H9 (cell line): ENCODE results near the gene MSL1. TPM values are rescaled to one million over a fixed set of nuclear protein-coding genes. Genes with fewer than 3 reads are reported as not detected.

Experiments used
- DNase-seq: peaks from one replicate; pipeline ENCODE4 v3.0.0-alpha.2; 2017
- H2AFZ ChIP-seq: one replicate; pipeline ENCODE4 v1.6.1; 2013; ENCODE audit warnings: mild to moderate bottlenecking, low read length, control low read depth, moderate library complexity
- H2AK5ac ChIP-seq: 2 replicates; pipeline ENCODE4 v1.6.1; 2013; ENCODE audit warnings: low read length, control low read depth, mixed read lengths; ENCODE audit not compliant: insufficient read length
- H2BK120ac ChIP-seq: one replicate; pipeline ENCODE4 v1.6.1; 2013; ENCODE audit warnings: low read depth, mild to moderate bottlenecking, low read length, control low read depth, inconsistent platforms; ENCODE audit not compliant: poor library complexity, severe bottlenecking
- H2BK12ac ChIP-seq: 2 replicates; pipeline ENCODE4 v1.6.1; 2013; ENCODE audit warnings: low read length, control low read depth, mixed read lengths, low read depth; ENCODE audit not compliant: insufficient read length
- H2BK15ac ChIP-seq: 2 replicates; pipeline ENCODE4 v1.6.1; 2013; ENCODE audit warnings: low read depth, low read length, control low read depth
- H2BK20ac ChIP-seq: one replicate; pipeline ENCODE4 v1.6.1; 2013; ENCODE audit warnings: low read depth, mild to moderate bottlenecking, low read length, control low read depth, inconsistent platforms; ENCODE audit not compliant: poor library complexity, severe bottlenecking
- H2BK5ac ChIP-seq: 2 replicates; pipeline ENCODE4 v1.6.1; 2013; ENCODE audit warnings: low read length, control low read depth, mixed read lengths; ENCODE audit not compliant: insufficient read length
- H3K14ac ChIP-seq: 2 replicates; pipeline ENCODE4 v1.6.1; 2013; ENCODE audit warnings: low read length, control low read depth; ENCODE audit not compliant: insufficient read depth
- H3K18ac ChIP-seq: 2 replicates; pipeline ENCODE4 v1.6.1; 2013; ENCODE audit warnings: low read depth, mild to moderate bottlenecking, mixed read lengths, low read length, control low read depth; ENCODE audit not compliant: insufficient read length
- H3K23ac ChIP-seq: 2 replicates; pipeline ENCODE4 v1.6.1; 2013; ENCODE audit warnings: low read length, control low read depth, mixed read lengths, low read depth; ENCODE audit not compliant: insufficient read length
- H3K23me2 ChIP-seq: 2 replicates; pipeline ENCODE4 v1.6.1; 2013; ENCODE audit warnings: low read depth, mild to moderate bottlenecking, mixed read lengths, low read length, control low read depth; ENCODE audit not compliant: insufficient read length, poor library complexity, severe bottlenecking
- H3K27ac ChIP-seq: 2 replicates; pipeline ENCODE4 v1.5.1; 2013; ENCODE audit warnings: low read length, control low read depth, mixed read lengths, low read depth; ENCODE audit not compliant: insufficient read length
- H3K27me3 ChIP-seq: 2 replicates; pipeline ENCODE4 v1.6.1; 2013; ENCODE audit warnings: low read length, control low read depth, inconsistent platforms; ENCODE audit not compliant: insufficient read depth
- H3K4ac ChIP-seq: 2 replicates; pipeline ENCODE4 v1.6.1; 2013; ENCODE audit warnings: low read depth, mild to moderate bottlenecking, control low read depth, inconsistent platforms, low read length, moderate library complexity
- H3K4me1 ChIP-seq: 2 replicates; pipeline ENCODE4 v1.6.1; 2013; ENCODE audit warnings: low read length, control low read depth, inconsistent platforms; ENCODE audit not compliant: insufficient read depth
- H3K4me2 ChIP-seq: 2 replicates; pipeline ENCODE4 v1.6.1; 2013; ENCODE audit warnings: low read length, control low read depth, mixed read lengths; ENCODE audit not compliant: insufficient read length, insufficient read depth
- H3K56ac ChIP-seq: 2 replicates; pipeline ENCODE4 v1.6.1; 2013; ENCODE audit warnings: low read depth, mild to moderate bottlenecking, mixed read lengths, low read length, control low read depth; ENCODE audit not compliant: insufficient read length
- H3K79me1 ChIP-seq: 2 replicates; pipeline ENCODE4 v1.6.1; 2013; ENCODE audit warnings: low read depth, mild to moderate bottlenecking, moderate library complexity, low read length, control low read depth, inconsistent platforms; ENCODE audit not compliant: insufficient read depth, poor library complexity, severe bottlenecking
- H3K79me2 ChIP-seq: 2 replicates; pipeline ENCODE4 v1.6.1; 2013; ENCODE audit warnings: low read length, control low read depth, inconsistent platforms; ENCODE audit not compliant: insufficient read depth
- H3K9ac ChIP-seq: 2 replicates; pipeline ENCODE4 v1.6.1; 2013; ENCODE audit warnings: low read length, control low read depth, mixed read lengths; ENCODE audit not compliant: insufficient read length; ENCODE audit errors: extremely low read depth
- H3K9me3 ChIP-seq: one replicate; pipeline ENCODE4 v1.6.1; 2013; ENCODE audit warnings: low read depth, low read length, inconsistent platforms; ENCODE audit not compliant: control insufficient read depth
- H3T11ph ChIP-seq: one replicate; pipeline ENCODE4 v1.6.1; 2013; ENCODE audit warnings: mild to moderate bottlenecking, low read length, control low read depth, inconsistent platforms
- H4K20me1 ChIP-seq: one replicate; pipeline ENCODE4 v1.6.1; 2013; ENCODE audit not compliant: control insufficient read depth, insufficient read length, insufficient read depth
- H4K5ac ChIP-seq: 2 replicates; pipeline ENCODE4 v1.6.1; 2013; ENCODE audit warnings: low read depth, mild to moderate bottlenecking, mixed read lengths, low read length, control low read depth; ENCODE audit not compliant: insufficient read length
- H4K8ac ChIP-seq: replicated peaks from 2 replicates; pipeline ENCODE4 v1.6.1; 2013; ENCODE audit warnings: low read length, control low read depth, mixed read lengths, low read depth; ENCODE audit not compliant: insufficient read length
- H4K91ac ChIP-seq: 2 replicates; pipeline ENCODE4 v1.6.1; 2013; ENCODE audit warnings: low read depth, mild to moderate bottlenecking, moderate library complexity, mixed read lengths, low read length, control low read depth; ENCODE audit not compliant: insufficient read length
- H3K27ac Mint-ChIP-seq, 3 experiments: 2 replicates in 2 of 3; 3 replicates in 1 of 3; pipeline ENCODE4 v1.8.0; 2020 to 2021; ENCODE audit warnings: mixed read lengths in 3 of 3, mild to moderate bottlenecking in 1 of 3, moderate library complexity in 1 of 3
- H3K27me3 Mint-ChIP-seq: 2 replicates; pipeline ENCODE4 v1.8.0; 2021; ENCODE audit warnings: low read depth, mild to moderate bottlenecking, moderate library complexity, mixed read lengths
- H3K36me3 Mint-ChIP-seq, 3 experiments: 2 replicates in 2 of 3; 3 replicates in 1 of 3; pipeline ENCODE4 v1.8.0; 2020 to 2021; ENCODE audit warnings: low read depth in 3 of 3, mixed read lengths in 3 of 3; ENCODE audit not compliant: insufficient read depth in 1 of 3
- H3K4me1 Mint-ChIP-seq, 2 experiments: 2 replicates each; pipeline ENCODE4 v1.8.0; 2020; ENCODE audit warnings: mixed read lengths in 2 of 2
- H3K4me3 Mint-ChIP-seq, 2 experiments: 2 replicates in 1 of 2; 3 replicates in 1 of 2; pipeline ENCODE4 v1.8.0; 2020 to 2021; ENCODE audit warnings: mild to moderate bottlenecking in 2 of 2, mixed read lengths in 2 of 2, moderate library complexity in 1 of 2
- H3K9me3 Mint-ChIP-seq, 2 experiments: 2 replicates in 1 of 2; 3 replicates in 1 of 2; pipeline ENCODE4 v1.8.0; 2020; ENCODE audit warnings: mild to moderate bottlenecking in 2 of 2, mixed read lengths in 2 of 2, moderate library complexity in 1 of 2
- CTCF ChIP-seq: fragments of 200-600 bp; sonication (generic); conservative IDR thresholded peaks from 3 replicates; pipeline ENCODE4 v1.8.0; 2021; ENCODE audit warnings: antibody characterized with exemption, mild to moderate bottlenecking
- WGBS: extraction: QIAGEN DNeasy Blood & Tissue Kit; methylation state at CpG from one replicate; pipeline ENCODE4 v1.1.7; 2013; ENCODE audit warnings: missing lambda C conversion rate, low lambda C conversion rate, mixed read lengths; ENCODE audit not compliant: insufficient read length; ENCODE audit errors: extremely low coverage; 5-methylcytosine and 5-hydroxymethylcytosine counted together
- total RNA-seq: library from RNA; stranded (reverse); gene quantifications from 2 replicates; pipeline ENCODE4 v1.2.1, GENCODE V29; 2021

The MSL1 gene
- total RNA-seq, 1 experiment from 2014 or later = 105 TPM

GRCh38 chr17:40074871-40075200, 46.9 kb upstream of the MSL1 start:
- Mint-ChIP-seq H3K9me3 (no peaks in the 10 kb centered on the region), H3K27me3 (no peaks in the 10 kb centered on the region; the same call in 1 of the 2 replicates), H3K4me1 (peaks cover 38 to 57% of the 10 kb centered on the region in 2 experiments), H3K36me3 (peaks cover 0 to 7% (median 4%) of the 10 kb centered on the region in 3 experiments; a peak in 3 of 7 replicates), H3K27ac (no peak overlapping the region), H3K4me3 (no peak overlapping the region)
- H2BK20ac ChIP-seq = no peak overlapping the region
- H3K14ac ChIP-seq = no peak overlapping the region
- H3K18ac ChIP-seq = no peak overlapping the region
- H4K20me1 ChIP-seq = no peaks in the 10 kb centered on the region
- TF ChIP-seq CTCF = no peak
- H2BK5ac ChIP-seq = no peak overlapping the region
- H3K23me2 ChIP-seq = no peaks in the 10 kb centered on the region
- H2AK5ac ChIP-seq = no peak overlapping the region
- H3K27me3 ChIP-seq = no peaks in the 10 kb centered on the region
- H3K56ac ChIP-seq = no peak overlapping the region
- no peak overlapping the region for H2AFZ ChIP-seq
- no peaks in the 10 kb centered on the region for H3K9me3 ChIP-seq
- no peaks in the 10 kb centered on the region for H3K79me1 ChIP-seq
- no peak overlapping the region for H3K23ac ChIP-seq
- H2BK15ac ChIP-seq = no peak overlapping the region
- no peaks in the 10 kb centered on the region for H3K79me2 ChIP-seq
- DNase-seq = no peak
- no peak overlapping the region for H2BK12ac ChIP-seq
- no peak overlapping the region for H3K9ac ChIP-seq
- no peak overlapping the region for H4K5ac ChIP-seq
- no peak overlapping the region for H3K4ac ChIP-seq
- H3K27ac ChIP-seq = no peak overlapping the region
- H2BK120ac ChIP-seq = no peak overlapping the region
- H4K91ac ChIP-seq = no peak overlapping the region
- peaks cover 12% of the 10 kb centered on the region; the same call in 1 of the 2 replicates for H3K4me1 ChIP-seq
- H4K8ac ChIP-seq = no peak overlapping the region
- no peak overlapping the region for H3T11ph ChIP-seq
- no peak overlapping the region for H3K4me2 ChIP-seq
- WGBS = no CpG with 5 or more reads among the region's 6 CpGs
